DMS153 treated with DMSO at 0.1 percent for 48 hours (cell line): ENCODE data around the gene DCXR.
A peak's percentile ranks its signal among the peaks of the same experiment; 100 is the strongest.

Experiments used
- DNase-seq: peaks from one replicate; lab custom pipeline; 2025; ENCODE audit not compliant: unreplicated experiment; lab: John Stamatoyannopoulos, UW

The DCXR gene

DNA sequence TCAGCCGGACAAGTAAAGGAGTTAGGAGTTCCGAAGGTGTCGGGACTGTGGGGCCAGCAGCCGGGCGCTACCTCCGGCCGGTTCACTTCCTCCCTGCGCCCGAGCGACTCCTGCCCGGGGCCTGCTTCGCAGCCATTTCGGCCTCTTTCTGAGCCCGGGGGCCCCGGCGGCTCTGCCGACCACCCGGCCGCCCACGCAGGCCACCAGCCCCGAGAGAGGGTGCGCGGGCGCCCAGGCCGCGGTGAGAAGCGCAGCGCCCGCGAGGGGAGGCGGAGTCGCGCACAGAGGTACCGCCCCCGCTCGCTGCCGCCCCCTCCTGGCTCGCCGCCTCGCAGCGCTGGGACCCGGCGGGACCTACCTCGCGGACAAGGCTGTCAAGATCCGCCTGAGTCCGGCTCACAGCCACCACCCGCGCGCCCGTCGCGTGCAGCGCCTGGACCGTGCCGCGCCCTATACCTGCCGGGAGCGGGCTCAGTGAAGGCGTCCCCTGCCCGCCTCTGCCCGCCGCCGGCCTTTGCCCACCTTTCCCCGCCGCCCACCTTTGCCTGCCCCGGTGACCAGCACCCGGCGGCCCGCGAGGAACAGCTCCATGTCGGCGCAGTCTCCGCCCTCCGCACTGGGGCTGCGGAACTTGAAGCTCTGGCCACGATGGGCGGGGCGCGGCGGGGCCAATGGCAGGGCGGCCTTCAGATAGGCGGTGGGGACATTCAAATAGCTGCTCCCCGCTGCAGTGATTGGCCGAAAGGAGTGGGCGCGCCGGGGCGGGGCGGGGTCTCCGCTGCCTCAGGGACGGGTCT, at the start of gene DCXR:
Gene DCXR (minus strand): TSS at position 606 of the 797 bp plus-strand sequence. CDS start 15 bp downstream, at position 591.
- peak; percentile 92 for DNase-seq

- DNase-seq: no peak
Observed at GRCh38 chr17:82085931-82086764, 48.7 kb upstream of the DCXR start.

DNA sequence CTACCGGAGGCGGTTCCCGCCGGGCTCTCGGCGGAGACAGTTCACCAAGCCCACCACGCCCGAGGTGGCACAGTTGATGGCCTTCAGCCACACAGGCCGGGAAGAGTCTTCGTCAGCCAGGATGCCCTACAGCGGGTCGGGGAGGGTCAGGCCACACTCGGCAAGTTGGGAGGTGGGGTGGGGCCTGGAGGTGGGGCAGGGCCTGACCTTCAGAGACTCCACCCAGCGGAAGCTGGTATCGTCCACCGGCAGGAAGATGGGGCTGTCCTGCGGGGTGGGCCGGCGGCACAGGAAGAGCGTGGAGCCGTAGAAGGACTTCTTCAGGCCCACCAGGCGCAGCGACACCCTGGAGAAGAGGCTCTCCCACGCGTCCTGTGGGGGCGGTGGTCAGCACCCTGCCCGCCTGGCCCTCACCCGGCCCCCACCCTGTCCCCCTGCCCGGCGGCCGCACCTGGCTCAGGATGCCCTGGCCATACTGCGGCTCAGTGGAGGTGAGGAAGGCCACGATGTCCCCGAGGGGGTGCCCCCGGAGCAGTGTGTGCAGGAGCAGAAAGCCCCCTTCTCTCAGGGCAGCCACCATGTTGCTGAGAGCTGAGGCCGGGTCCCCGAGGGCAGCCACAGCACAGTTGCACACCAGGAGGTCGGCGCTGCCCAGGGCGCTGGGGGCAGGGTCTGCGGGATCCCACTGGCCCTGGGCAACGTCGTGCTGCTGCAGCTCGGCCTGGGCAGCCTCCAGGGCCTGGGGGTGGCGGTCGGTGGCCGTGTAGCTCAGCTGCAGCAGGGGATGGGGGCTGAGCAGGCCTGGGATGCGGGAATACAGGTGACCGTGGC, 47.7 kb upstream of the DCXR start:
- DNase-seq: no peak

DNA sequence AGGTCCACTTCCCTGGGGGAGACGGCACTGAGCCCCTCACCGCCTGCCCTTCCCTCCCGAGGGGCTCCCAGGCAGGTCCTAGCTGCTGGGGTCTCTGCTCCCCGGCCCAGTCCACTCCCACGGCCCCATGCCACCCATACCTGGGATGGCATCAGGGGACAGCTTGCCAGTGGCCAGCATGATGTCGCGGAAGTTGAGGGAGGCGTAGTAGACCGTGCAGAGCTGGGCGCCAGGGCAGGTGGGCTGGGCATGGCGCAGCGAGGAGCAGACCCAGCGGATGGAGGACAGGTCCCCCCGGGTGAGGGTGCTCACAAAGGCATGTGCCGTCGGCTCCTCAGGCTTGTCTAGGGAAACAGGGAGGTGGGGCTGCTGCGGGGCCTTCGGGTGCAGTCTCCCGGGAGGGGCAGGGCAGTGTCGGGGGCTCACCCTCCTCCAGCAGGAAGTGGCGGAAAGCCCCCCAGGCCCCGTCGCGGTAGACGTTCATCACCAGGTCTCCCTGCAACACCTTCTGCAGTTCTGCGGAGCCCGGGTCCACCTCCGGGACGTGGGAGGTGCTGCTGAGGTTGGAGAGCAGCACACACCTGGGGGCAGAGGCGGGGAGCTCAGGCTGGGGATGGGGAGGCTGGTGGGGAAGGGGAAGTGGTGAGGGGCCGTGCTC, 47.0 kb upstream of the DCXR start:
- DNase-seq: no peak

DNA sequence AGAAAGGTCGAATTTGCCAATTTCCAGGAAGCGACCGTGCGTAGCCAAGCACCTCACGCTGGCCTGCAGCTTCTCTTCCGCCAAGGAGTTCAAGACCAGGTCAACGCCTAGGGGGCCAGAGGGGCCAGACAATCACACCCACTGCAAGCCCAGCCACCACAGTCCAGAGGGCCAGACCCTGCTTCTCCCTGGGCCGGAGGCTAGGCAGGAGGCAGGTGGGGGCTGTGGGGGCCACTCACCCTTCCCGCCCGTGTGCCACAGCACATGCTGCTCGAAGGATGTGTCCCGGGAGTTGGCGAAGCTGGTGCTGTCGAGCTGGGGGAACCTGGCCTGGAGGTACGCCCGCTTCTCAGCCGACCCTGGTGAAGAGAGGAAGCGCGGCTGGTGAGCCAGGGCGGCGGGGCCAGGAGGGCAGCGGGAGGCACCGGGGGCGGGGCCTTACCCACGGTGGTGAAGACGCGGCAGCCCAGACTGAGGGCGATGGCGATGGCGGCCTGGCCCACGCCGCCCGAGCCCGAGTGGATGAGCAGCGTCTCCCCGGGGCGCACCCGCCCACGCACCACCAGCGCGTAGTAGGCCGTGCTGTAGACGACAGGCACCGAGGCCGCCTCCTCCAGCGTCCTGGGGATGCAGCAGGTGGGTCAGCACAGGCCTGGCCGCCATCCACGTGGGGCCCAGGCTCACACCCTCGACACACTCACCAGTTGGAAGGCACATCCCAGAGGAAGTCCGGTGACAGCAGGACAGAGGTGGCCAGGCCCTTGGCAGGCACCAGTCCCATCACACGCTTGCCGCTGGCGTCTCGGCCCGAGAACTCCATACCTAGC, 46.2 kb upstream of the DCXR start:
- DNase-seq: no peak

- no peak for DNase-seq
Observed at GRCh38 chr17:82083009-82083408, 45.5 kb upstream of the DCXR start.

DNA sequence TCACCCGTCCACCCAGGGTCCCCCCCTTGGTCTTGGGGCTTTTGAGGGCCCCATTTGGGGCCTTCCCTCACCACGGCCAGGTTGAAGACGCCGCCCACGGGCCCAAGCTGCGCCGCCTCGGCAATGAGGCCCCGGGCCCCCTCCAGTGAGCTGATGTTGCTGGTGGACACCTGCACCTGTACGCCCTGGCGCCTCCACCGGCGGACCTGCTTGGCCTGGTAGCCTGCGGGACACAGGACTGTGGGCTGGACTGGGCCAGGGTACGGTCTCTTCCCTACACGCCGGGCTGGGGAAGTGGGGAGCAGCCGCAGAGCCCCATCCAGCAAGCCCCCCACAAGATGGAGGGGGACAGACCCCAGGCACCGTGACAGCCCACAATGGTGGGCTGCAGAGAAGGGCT, 45.0 kb upstream of the DCXR start:
- no peak for DNase-seq

DNA sequence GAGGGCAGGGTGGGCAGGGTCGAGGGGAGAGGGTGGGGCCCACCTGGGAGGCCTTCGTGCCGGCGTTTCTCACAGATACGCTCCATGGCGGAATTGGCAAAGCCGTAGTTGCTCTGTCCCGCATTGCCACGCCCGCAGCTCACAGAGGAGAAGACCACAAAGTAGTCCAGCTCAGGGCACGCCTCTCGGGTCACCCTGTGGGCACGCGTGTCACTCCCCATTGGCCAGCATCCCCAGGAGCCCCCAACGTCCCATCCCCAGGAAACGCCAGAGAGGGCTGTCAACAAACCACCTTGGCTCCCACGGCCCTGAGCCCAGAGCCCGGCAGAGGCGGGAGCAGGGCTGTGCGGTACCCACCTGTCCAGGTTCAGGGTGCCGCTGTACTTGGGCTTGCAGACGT, 44.5 kb upstream of the DCXR start:
- no peak for DNase-seq

DNA sequence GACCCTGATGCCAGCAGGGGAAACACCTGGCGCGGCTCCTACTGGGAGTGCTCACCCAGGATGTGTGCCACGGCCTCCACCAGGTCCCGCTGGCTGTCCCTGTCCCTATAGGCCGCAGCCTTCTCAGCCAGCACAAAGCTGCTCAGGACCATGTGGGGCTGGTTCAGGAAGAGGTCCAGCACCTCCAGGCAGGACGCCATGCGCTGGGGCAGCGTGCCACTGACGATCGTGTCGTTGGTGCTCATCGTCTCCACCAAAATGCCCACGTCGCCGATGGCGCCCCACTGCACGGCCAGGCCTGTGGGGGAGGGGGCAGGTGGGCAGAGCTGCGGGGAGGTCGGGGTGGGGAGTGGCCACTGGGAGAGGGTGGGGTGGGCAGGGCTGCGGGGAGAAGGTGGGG, 44.0 kb upstream of the DCXR start:
- no peak for DNase-seq

DNA sequence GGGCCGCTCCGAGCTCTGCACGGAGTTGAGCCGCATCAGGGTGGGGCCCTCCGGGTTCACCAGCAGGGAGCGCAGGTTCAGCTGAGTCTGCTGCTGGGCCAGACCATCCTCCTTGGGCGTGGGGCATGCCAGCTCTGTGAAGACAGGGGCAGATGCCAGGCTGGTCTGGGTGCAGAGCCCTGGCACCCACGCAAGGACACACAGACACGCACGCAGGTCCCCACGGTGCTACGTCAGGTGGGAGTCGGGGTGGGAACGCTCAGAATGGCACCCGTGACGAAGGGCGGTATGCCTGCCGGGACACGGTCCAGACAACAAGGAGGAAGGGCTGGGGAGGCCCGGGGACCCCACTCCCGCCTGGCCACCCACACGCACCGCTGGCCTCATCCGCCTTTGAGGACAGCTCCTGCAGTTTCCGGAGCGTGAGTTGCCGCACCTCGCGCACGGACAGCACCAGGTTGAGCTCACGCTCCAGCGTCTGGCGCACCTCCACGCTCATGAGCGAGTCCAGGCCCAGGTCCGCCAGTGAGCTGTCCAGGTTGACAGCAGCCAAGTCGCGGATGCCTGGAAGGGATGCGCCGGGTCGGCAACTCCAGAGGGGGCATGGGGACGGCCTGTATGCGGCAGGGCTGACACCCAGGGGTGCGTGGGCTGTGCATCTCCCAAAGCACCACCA, 43.4 kb upstream of the DCXR start:
- no peak for DNase-seq

- DNase-seq: no peak
Observed at GRCh38 chr17:82080048-82080788, 42.7 kb upstream of the DCXR start.

- no peak for DNase-seq
Observed at GRCh38 chr17:82079001-82079677, 41.6 kb upstream of the DCXR start.

GRCh38 chr17:82078433-82078832, 40.9 kb upstream of the DCXR start:
- DNase-seq: no peak

GRCh38 chr17:82077617-82078358, 40.3 kb upstream of the DCXR start:
- DNase-seq: no peak

DNA sequence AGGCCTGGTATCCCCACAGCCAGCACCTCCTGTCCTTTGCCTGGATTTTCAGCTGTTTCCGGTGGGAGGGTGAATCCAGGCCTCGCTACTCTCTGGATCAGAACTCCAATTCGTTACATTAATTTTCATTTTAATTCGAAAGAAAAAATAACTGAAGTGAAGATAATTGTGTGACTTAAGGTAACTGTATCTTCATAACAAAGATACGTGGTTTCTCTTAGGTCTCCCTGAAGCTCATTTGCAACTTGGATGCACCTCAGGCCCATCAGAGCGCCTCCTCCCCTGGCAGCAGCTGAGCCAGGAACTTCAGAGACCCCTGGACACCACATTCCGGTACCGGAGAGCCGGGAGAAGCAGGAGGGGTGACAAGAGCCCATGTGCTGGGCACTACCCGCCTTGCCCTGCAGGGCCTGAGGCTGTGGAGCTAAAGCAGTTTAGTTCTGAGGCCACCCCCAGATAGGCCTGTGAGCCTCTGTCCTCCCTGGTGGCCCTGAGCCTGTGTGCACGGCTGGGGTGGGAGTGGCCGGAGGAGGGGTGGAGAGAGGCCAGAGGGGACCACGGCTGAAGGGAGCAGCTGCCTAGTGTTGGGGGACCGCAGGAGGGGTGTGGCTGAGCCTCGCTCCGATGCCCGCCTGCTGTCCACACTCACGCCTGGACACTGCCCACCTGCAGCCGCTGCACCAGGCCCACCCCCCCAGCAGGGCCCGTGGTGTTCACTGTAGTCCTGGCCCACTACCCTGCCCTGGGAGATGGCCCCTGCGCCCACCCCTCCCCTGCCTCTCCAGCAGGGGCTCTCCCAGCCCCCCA, 39.5 kb upstream of the DCXR start:
- DNase-seq: no peak

GRCh38 chr17:82076018-82076784, 38.7 kb upstream of the DCXR start:
- no peak for DNase-seq
